CD4-positive, alpha-beta T cell treated with Interleukin-4 for 4 hours (primary cell): ENCODE measurements around the gene HMGCL.
A peak's percentile ranks its signal among the peaks of the same experiment; 100 is the strongest.
"Not testable (repeated sequence)": the region's sequence is repeated elsewhere in the genome, so short reads cannot be mapped to it uniquely, and the experiment has no call there.

Source experiments
- DNase-seq: peaks from one replicate; pipeline ENCODE4 v3.0.0-alpha.2; 2020

The HMGCL gene

GRCh38 chr1:23797478-23798448 lies 27.5 kb downstream of the HMGCL start:
- DNase-seq = no peak

- DNase-seq = no peak
Observed at GRCh38 chr1:23796466-23797271, 28.6 kb downstream of the HMGCL start.

GRCh38 chr1:23795676-23796465 lies 29.4 kb downstream of the HMGCL start:
- DNase-seq = no peak

GRCh38 chr1:23794732-23795182 lies 30.5 kb downstream of the HMGCL start:
- not testable (repeated sequence) for DNase-seq

DNA sequence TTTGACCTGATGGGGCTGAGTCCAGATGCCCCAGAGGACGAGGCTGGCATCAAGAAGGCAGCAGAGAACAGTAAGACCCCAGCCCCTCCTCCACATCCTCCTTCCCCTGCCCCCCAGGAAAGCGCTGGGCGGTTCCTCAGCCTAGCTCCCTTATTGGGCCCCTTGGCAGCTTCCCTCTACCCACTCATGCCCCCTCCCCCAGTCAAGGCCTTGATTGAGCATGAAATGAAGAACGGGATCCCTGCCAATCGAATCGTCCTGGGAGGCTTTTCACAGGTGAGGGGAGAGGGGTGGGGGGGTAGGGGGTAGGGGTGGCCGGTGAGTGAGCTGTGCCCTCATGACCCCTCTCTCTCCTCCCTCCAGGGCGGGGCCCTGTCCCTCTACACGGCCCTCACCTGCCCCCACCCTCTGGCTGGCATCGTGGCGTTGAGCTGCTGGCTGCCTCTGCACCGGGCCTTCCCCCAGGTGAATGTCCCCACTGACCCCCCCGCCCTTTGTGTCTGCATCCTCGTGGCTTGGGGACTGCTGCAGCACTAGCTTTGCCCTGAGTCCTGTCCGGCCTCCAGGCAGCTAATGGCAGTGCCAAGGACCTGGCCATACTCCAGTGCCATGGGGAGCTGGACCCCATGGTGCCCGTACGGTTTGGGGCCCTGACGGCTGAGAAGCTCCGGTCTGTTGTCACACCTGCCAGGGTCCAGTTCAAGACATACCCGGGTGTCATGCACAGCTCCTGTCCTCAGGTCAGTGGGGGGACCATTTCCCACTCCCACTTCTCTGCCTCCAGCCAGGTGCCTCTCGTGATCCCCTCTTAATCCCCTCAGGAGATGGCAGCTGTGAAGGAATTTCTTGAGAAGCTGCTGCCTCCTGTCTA lies 31.1 kb downstream of the HMGCL start:
- no peak for DNase-seq

- peak; percentile 48 for DNase-seq
Observed at GRCh38 chr1:23793018-23793781, 32.0 kb downstream of the HMGCL start.

DNA sequence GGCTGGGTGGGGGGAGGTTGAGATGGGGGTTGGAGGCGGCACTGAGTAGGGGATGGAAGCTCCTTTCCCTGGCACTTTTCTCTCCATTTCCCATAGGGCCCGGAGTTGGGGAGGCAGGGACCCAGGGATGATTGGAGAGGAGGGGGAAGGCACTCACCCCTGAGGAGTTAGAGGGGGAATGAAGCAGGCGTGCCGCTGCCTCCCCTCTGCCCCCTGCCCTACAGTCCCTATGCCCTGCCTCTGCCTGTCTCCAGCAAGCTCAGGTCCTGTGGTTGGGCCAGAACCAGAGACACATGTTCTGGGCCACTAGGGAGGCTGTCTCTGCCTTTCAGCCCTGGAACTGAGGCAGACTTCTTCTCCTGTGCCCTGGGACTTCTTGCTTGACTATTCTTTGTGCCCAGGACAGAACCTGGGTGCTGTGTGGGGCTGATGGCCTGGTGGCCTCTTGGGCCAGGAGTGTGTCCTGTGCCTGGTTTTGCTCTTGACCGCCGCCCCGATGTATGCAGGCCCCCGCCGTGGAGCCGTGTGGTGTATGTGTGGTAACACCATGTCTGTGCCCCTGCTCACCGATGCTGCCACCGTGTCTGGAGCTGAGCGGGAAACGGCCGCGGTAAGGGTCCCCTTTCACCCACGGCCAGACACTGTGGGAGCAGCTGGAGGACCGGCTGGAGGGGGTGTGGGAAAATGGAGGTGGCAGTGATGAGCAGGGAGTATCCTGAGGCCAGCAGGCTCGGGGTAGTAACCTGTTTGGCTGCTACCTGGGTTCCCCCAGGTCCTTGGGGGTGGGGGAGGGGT lies 32.9 kb downstream of the HMGCL start:
- no peak for DNase-seq

DNA sequence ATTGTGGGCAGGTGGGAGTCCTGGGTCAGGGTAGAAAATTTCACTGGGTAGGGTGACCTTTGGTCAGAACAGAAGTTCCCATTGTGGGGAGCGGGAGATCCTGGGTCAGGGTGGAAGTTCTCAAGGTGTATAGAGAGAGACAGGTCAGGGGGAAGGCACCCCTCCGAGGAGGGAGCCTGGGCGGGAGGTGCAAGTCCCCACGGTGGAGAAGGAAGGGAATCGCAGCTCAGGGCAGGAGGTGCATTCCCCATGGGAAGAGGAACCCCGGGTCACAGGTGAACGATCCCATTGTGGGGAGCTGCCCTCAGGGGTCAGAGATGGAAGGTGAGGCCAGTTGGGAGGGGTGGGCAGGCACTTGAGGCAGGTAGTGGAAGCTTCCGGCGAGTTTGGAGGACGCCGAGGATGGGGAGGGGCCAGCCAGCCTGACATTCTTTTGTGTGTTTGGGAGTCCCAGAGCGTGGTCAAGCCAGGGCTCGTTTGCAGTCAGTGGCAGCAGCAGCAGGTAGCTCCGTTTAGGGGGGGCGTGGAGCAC lies 33.6 kb downstream of the HMGCL start:
- peak; percentile 6 for DNase-seq

DNA sequence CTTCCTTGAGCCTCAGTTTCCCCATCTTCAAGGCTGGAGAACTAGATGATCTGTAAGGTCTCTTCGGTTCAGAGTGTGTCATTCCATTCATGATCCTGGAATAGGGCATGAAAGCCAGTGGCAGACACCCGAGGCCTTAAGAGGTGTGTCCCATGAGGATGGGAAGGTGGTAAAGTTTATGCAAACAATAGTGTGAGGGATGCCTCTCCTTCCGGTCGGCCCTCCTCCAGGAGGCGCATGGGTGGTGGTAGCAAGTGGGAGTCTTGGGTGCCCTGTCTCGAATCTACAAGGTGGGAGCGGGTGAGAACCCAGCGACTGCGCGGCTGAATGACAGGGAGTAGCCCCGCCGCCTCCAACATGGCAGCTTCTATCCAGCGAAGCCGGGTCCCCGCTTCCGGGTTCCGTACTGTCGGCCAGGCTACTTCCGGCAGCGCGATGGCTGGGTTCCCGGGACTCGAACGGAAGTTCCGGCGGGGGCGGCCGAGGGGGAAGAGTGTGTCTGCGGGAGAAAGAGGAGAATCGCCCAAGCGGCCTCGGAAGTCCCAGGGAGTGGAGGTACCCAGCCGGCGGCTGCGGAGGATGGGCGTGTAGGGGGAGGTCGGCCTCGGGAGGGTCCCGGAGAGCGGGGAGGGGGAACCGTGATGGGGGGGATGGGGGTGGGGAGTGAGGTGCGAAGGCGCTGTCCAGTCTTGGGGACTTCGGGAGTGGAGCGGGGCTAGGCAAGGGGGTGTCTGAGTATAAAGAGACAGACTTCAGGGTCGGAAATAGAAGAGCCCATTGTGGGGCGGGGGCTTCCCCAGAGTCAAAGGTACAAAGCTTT lies 34.3 kb downstream of the HMGCL start, which contains the start of gene LYPLA2:
TSS of gene LYPLA2 (plus strand) at position 450 of the 820 bp plus-strand sequence. CDS start 1,538 bp downstream, outside the sequence.
- DNase-seq = peak; percentile 83

GRCh38 chr1:23788695-23789094 lies 36.5 kb downstream of the HMGCL start:
- DNase-seq = no peak

DNA sequence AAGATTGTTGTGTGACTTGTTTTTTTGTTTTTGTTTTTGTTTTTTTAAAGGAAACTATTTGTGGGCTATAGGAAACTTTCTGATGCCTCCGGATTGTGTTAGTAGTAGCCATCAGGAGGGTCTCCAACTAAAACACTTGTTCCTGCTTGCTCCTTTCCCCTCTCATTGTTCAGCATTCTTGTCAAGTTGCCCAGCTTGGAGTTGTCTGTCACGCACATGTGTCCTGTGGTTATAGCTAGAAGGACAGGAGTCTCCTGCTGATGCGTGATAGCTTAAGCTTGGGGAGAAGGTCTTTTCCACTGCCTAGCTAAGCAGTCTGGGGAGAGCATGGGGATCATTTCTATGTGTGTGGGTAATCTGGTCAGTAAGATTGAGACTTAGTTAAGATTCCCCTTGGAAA lies 37.5 kb downstream of the HMGCL start:
- no peak for DNase-seq

DNA sequence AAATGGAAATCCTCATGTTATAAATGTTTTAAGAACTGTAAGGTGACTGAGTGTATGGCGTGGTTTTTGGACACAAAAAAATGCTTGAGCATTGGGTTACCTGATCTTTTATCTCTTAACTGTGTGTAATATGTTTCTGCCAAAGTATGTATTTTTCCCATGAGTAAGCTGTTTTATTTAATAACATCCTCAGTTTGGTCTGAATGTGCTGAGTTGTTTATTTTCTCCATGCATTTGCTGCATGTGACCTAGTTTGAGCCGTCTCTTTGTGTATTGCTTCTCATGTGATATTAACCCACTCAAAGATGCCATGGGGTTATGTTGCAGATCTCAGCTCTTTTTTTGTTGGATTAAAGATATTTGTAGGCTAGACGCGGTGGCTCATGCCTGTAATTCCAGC lies 40.4 kb downstream of the HMGCL start:
- DNase-seq = no peak

DNA sequence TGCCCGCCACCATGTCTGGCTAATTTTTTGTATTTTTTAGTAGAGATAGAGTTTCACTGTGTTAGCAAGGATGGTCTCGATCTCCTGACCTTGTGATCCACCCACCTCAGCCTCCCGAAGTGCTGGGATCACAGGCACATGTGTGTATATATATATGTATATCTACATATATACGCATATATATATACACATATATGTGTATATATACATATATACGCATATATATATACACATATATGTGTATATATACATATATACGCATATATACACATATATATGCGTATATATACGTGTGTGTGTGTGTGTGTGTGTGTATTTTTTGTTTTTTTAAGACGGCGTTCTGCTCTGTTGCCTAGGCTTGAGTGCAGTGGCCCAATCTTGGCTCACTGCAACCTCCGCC lies 42.1 kb downstream of the HMGCL start:
- not testable (repeated sequence) for DNase-seq

DNA sequence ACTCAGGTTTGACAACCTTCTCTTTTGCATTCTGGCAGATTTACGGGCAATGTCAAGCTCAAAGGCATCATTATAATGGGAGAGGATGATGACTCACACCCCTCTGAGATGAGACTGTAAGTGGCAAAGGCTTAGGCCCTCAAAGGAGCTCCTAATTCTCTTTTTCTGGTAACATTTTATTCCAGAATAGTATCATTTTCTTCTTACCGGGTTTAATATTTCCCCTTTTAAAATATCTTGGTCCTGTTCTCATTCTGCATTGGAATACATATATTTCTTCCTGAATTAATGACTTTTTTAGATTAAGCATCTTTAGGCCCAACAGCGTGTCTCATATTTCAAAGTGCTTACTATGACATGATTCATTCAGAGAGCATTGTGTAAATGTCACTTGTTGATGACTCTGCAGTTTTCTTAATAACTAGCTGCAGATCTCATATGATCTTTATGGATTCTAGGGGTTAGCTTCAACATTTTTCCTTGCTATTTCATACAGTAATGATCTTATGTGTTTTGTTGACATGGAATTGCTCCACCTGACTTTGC lies 45.3 kb downstream of the HMGCL start:
- no peak for DNase-seq

DNA sequence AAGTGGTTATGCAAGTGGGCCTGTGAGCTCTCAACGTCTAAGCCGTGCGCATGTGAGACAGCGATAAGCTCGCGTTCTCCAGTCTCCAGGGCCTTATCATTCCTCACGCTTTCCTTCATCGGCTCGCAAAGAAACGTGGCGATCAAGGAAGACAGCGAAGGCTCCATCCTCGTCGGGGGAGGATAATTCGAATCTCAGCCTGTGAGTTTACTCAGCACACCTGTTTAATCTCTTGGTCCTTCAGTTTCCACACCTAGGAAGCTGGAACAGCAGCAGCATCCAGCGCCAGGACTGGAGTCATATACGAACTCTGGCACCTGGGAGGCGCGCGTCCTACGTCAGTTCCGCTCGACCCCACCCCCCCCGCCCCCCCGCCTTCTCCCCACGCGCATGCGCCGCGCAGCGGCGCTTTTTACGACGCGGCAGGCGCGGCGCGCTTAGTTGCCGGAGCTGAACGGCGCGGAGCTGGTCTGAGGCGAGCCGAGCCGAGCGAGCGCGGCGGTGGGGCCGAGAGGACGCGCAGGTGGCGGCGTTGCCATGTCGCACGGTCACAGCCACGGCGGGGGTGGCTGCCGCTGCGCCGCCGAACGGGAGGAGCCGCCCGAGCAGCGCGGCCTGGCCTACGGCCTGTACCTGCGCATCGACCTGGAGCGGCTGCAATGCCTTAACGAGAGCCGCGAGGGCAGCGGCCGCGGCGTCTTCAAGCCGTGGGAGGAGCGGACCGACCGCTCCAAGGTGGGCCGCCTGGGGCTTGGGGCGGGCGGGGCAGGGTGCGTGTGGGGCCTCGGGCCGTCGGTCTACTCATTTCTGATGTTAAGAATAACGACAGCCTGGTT lies 47.0 kb downstream of the HMGCL start, which contains the start of gene PITHD1:
TSS of gene PITHD1 (plus strand) at position 440 of the 836 bp plus-strand sequence. CDS start at position 538, 98 bp downstream.
- DNase-seq = peak; percentile 76

DNA sequence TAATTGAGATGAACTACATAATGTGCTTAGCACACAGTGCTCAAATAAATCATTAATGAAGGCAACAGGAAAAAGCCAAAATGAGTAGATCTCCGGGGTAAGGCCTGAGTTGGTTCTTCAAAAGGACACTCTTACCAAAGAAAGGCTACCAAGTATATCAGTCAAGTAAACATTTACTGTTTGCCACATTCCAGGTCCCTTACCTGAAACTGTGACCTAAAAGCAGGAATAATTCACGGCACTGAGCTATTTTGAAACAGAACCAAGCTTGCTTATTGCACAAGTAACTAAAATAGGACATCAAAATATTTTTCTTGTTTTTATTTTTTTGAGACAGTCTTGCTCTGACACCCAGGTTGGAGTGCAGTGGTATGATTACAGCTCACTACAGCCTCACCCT lies 49.0 kb downstream of the HMGCL start:
- DNase-seq = no peak

- DNase-seq = no peak
Observed at GRCh38 chr1:23774174-23774880, 50.9 kb downstream of the HMGCL start.
